Fibroblast of lung (primary cell): Measurements from ENCODE around the gene MYH13. TPM values are rescaled to one million over a fixed set of nuclear protein-coding genes. Genes with fewer than 3 reads are reported as not detected.

Source experiments
- DNase-seq, 2 donors: peaks; one replicate each; pipeline versions ENCODE4 v3.0.0 to v3.0.0-alpha.2; 2010; ENCODE audit warnings: low read depth in 2 of 2
- H2AFZ ChIP-seq: 2 replicates; pipeline ENCODE4 v1.5.1; 2012; ENCODE audit warnings: low read length, control low read depth, inconsistent platforms
- H3K27ac ChIP-seq: 2 replicates; pipeline ENCODE4 v1.5.1; 2011; ENCODE audit warnings: low read length, control low read depth; ENCODE audit not compliant: insufficient read depth
- H3K27me3 ChIP-seq: 2 replicates; pipeline ENCODE4 v1.5.1; 2011; ENCODE audit warnings: mild to moderate bottlenecking, low read length; ENCODE audit not compliant: control insufficient read depth, insufficient read depth
- H3K36me3 ChIP-seq: 2 replicates; pipeline ENCODE4 v1.5.1; 2011; ENCODE audit warnings: low read length; ENCODE audit not compliant: control insufficient read depth, insufficient read depth
- H3K4me1 ChIP-seq: 2 replicates; pipeline ENCODE4 v1.5.1; 2011; ENCODE audit warnings: low read length; ENCODE audit not compliant: control insufficient read depth, insufficient read depth; ENCODE audit errors: extremely low read depth
- H3K4me2 ChIP-seq: 2 replicates; pipeline ENCODE4 v1.5.1; 2011; ENCODE audit warnings: low read length, control low read depth; ENCODE audit not compliant: insufficient read depth; ENCODE audit errors: extremely low read depth
- H3K4me3 ChIP-seq, 4 experiments: fragments of 200-600 bp in 1 of 4; sonication (generic) in 1 of 4; replicated peaks in 1 of 4; 2 replicates each; pipeline ENCODE4 v1.5.1; 2011 to 2016; ENCODE audit warnings: low read length in 4 of 4, low read depth in 3 of 4, mild to moderate bottlenecking in 3 of 4, control low read depth in 2 of 4, inconsistent platforms in 1 of 4, mixed read lengths in 1 of 4; ENCODE audit not compliant: insufficient read depth in 1 of 4; ENCODE audit errors: control extremely low read depth in 1 of 4
- H3K79me2 ChIP-seq: 2 replicates; pipeline ENCODE4 v1.5.1; 2012; ENCODE audit warnings: mild to moderate bottlenecking, low read length, inconsistent platforms; ENCODE audit not compliant: control insufficient read depth, insufficient read depth
- H3K9ac ChIP-seq: 2 replicates; pipeline ENCODE4 v1.5.1; 2011; ENCODE audit warnings: mild to moderate bottlenecking, low read length, control low read depth; ENCODE audit not compliant: insufficient read depth
- H3K9me3 ChIP-seq: 2 replicates; pipeline ENCODE4 v1.5.1; 2012; ENCODE audit warnings: low read depth, low read length; ENCODE audit not compliant: control insufficient read depth, insufficient read depth
- H4K20me1 ChIP-seq: 2 replicates; pipeline ENCODE4 v1.5.1; 2011; ENCODE audit warnings: low read length; ENCODE audit not compliant: control insufficient read depth, insufficient read depth; ENCODE audit errors: extremely low read depth
- CTCF ChIP-seq, 2 donors: IDR thresholded peaks in 1 of 2; conservative IDR thresholded peaks in 1 of 2; 1 replicate in 1 of 2; 2 replicates in 1 of 2; pipeline ENCODE4 v1.5.1; 2011 to 2012; ENCODE audit warnings: low read length in 2 of 2, control low read depth in 1 of 2, inconsistent platforms in 1 of 2, low read depth in 1 of 2, mild to moderate bottlenecking in 1 of 2
- EZH2 ChIP-seq: IDR thresholded peaks from 2 replicates; pipeline ENCODE4 v1.5.1; 2012; ENCODE audit warnings: low read length, control low read depth, mild to moderate bottlenecking; ENCODE audit errors: missing control alignments
- polyA plus RNA-seq, 2 donors: library from polyadenylated mRNA; depleted of rRNA in 1 of 2; stranded (reverse) in 1 of 2; unstranded in 1 of 2; fragments of >200 nt; gene quantifications; 2 replicates each; pipeline ENCODE4 v1.2.1, GENCODE V29; 2011 to 2012; ENCODE audit warnings: missing spikeins in 1 of 2
- total RNA-seq: library from RNA; depleted of rRNA; stranded (reverse); fragments of >200 nt; gene quantifications from 2 replicates; pipeline ENCODE4 v1.2.1, GENCODE V29; 2014

Gene MYH13
- total and polyA plus RNA-seq, 2 donors (not counting 1 experiment from before 2014, with no cell fraction given): not detected

GRCh38 chr17:10384175-10384574 is 11.4 kb upstream of the MYH13 start:
- Histone ChIP-seq H3K27me3 (no peaks in the 10 kb centered on the region), H3K27ac (no peak overlapping the region), H3K4me2 (no peak overlapping the region), H3K36me3 (no peaks in the 10 kb centered on the region), H3K4me1 (no peaks in the 10 kb centered on the region), H3K4me3 (no peak overlapping the region), H3K79me2 (no peaks in the 10 kb centered on the region), H3K9me3 (no peaks in the 10 kb centered on the region), H4K20me1 (no peaks in the 10 kb centered on the region), H2AFZ (no peak overlapping the region), H3K9ac (no peak overlapping the region)
- TF ChIP-seq EZH2: no peak
- peak in 1 of 2 donors; percentile 6 for DNase-seq

- Histone ChIP-seq H3K27ac (no peak overlapping the region), H4K20me1 (no peaks in the 10 kb centered on the region), H3K36me3 (no peaks in the 10 kb centered on the region), H3K9ac (no peak overlapping the region), H3K79me2 (no peaks in the 10 kb centered on the region), H3K4me2 (no peak overlapping the region), H2AFZ (no peak overlapping the region), H3K27me3 (no peaks in the 10 kb centered on the region), H3K4me3 (no peak overlapping the region), H3K4me1 (no peaks in the 10 kb centered on the region), H3K9me3 (no peaks in the 10 kb centered on the region)
- TF ChIP-seq CTCF (conservative IDR thresholded peaks at IDR 0.05 in 1 of 2, IDR thresholded peaks at IDR 0.05 in 1 of 2; ENCODE audit: low read depth in 1 of 2, low read length in 2 of 2) (no peak), EZH2 (no peak)
- peak in 1 of 2 donors; percentile 49 for DNase-seq
Observed at GRCh38 chr17:10380631-10381408, 8.0 kb upstream of the MYH13 start.

- Histone ChIP-seq H3K79me2 (no peaks in the 10 kb centered on the region), H4K20me1 (no peaks in the 10 kb centered on the region), H3K27me3 (no peaks in the 10 kb centered on the region), H2AFZ (no peak overlapping the region), H3K4me1 (no peaks in the 10 kb centered on the region), H3K36me3 (no peaks in the 10 kb centered on the region), H3K4me2 (no peak overlapping the region), H3K9ac (no peak overlapping the region), H3K27ac (no peak overlapping the region), H3K9me3 (no peaks in the 10 kb centered on the region), H3K4me3 (no peak overlapping the region)
- DNase-seq: no peak
- TF ChIP-seq CTCF (conservative IDR thresholded peaks at IDR 0.05 in 1 of 2, IDR thresholded peaks at IDR 0.05 in 1 of 2; ENCODE audit: low read depth in 1 of 2, low read length in 2 of 2): no peak
- no peak for TF ChIP-seq EZH2
Observed at GRCh38 chr17:10370016-10370608, 2.7 kb downstream of the MYH13 start.
